ENCODE data around the gene ZER1. TPM values are rescaled to one million over a fixed set of nuclear protein-coding genes. Genes with fewer than 3 reads are reported as not detected.

ZER1 gene
- total and polyA plus RNA-seq, 2 of the 8 experiments (the other 6 are each of a cell fraction or from before 2014, with no cell fraction given), result 20.5 to 26.6 TPM

DNA sequence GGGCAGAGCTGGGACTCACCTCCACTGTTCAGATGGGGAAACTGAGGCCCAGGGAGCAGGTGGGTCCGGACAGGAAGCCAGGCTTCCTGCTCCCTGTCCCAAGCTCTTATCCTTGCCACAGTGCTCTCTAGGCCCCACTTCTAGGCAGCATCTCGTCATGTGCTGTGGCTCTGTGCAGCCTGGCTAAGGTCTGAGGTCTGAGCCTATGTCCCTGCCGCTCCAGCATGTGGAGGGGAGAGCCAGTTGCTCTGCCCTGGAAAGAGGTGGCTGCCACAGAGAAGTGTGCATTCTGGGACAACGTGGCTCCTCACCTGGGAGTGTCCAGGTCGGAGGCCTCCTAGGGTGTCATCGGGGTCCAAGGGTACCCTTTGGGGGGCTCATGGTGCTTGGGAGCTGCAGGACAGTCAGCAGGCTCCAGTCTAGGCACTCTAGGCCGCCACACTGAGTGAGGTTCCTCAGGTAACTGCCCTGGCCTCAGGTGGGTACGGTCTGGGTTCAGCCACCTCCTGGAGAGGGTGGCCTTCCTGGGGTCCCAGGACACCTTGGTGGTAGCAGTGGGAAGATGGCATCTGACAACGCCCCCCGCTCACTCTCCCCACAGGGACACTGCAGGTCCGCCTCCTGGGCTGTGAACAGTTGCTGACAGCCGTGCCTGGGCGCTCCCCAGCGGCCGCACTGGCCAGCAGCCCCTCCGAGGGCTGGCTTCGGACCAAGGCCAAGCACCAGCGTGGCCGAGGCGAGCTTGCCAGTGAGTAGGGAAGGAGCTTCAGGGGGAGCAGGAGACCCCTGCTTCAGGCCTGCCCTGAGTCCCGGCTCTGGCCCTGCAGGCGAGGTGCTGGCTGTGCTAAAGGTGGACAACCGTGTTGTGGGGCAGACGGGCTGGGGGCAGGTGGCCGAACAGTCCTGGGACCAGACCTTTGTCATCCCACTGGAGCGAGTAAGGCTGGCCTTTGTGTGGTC is 59.0 kb downstream of the ZER1 start:
- H3K4me1 ChIP-seq (replicated peaks in 1 of 4; ENCODE audit: control insufficient read depth in 3 of 4, insufficient read depth in 4 of 4, low read length in 3 of 4), result no peaks in the 10 kb centered on the region
- ChIA-PET POLR2A (ENCODE audit: partially characterized antibody) (interaction anchor here (12.5 to 46.1 kb wide), 2 partner anchors 7 to 35 kb away, joined by 133 to 1197 read pairs; partner anchors contain the start of genes DYNC2I2, SET and ZDHHC12), CTCF (ENCODE audit: partially characterized antibody) (interaction anchor here (0.7 to 2.1 kb wide), 2 partner anchors 15 to 20 kb away, joined by 3 to 9 read pairs; no protein-coding TSS in a partner anchor)
- H2AFZ ChIP-seq (ENCODE audit: low read length), result no peak overlapping the region
- no peak overlapping the region for H3K14ac ChIP-seq (ENCODE audit: insufficient read length)
- H3K36me3 ChIP-seq (ENCODE audit: control insufficient read depth in 2 of 4, insufficient read depth in 4 of 4, low read length in 3 of 4), result peaks cover 0 to 10% (median 0%) of the 10 kb centered on the region in 4 experiments; a peak in 3 of 8 replicates
- no peak overlapping the region for H3K4me2 ChIP-seq (ENCODE audit: insufficient read depth in 1 of 2, low read depth in 2 of 2, low read length in 2 of 2)
- H3K4ac ChIP-seq (replicated peaks; ENCODE audit: insufficient read length, low read depth, low read length), result no peak overlapping the region
- H3K18ac ChIP-seq (ENCODE audit: extremely low read depth, low read length), result no peak overlapping the region
- no peaks in the 10 kb centered on the region for H3K23me2 ChIP-seq (ENCODE audit: low read depth, low read length)
- H2BK12ac ChIP-seq (ENCODE audit: low read depth, low read length), result no peak overlapping the region
- H4K5ac ChIP-seq (ENCODE audit: insufficient read length, low read depth, low read length), result no peak overlapping the region
- no peak overlapping the region for H2BK120ac ChIP-seq (replicated peaks; ENCODE audit: low read depth, low read length)
- H2BK20ac ChIP-seq (ENCODE audit: low read length), result no peak overlapping the region
- H3K23ac ChIP-seq (ENCODE audit: insufficient read length), result no peak overlapping the region
- WGBS, 2 experiments (ENCODE audit: extremely low coverage in 1 of 2, insufficient coverage in 1 of 2, insufficient read length in 1 of 2, insufficient replicate concordance in 2 of 2, low coverage in 1 of 2, low lambda C conversion rate in 2 of 2, missing lambda C conversion rate in 1 of 2), result 91% methylated on average over 26 of the region's 26 CpGs; no CpG with 5 or more reads in 1 of the 2 experiments
- no peaks in the 10 kb centered on the region for H3K79me2 ChIP-seq (ENCODE audit: control insufficient read depth in 1 of 2, insufficient read depth in 2 of 2, low read length in 2 of 2)
- no peak overlapping the region for H4K91ac ChIP-seq (replicated peaks; ENCODE audit: insufficient read length, low read length)
- no peak for DNase-seq (ENCODE audit: low read depth in 1 of 2, low spot score in 2 of 2)
- H3K27me3 ChIP-seq (replicated peaks in 1 of 4; ENCODE audit: control insufficient read depth in 3 of 4, extremely low read depth in 1 of 4, insufficient read depth in 3 of 4, low read length in 3 of 4), result no peaks in the 10 kb centered on the region
- no peaks in the 10 kb centered on the region for H4K20me1 ChIP-seq (replicated peaks in 1 of 2; ENCODE audit: control insufficient read depth in 1 of 2, insufficient read depth in 2 of 2, low read length in 2 of 2)
- H3K9me3 ChIP-seq (ENCODE audit: insufficient read depth in 2 of 2, low read depth in 1 of 2, low read length in 1 of 2), result no peaks in the 10 kb centered on the region
- no peak overlapping the region for H3K9ac ChIP-seq (replicated peaks in 1 of 4; ENCODE audit: extremely low read depth in 1 of 4, low read depth in 3 of 4, low read length in 3 of 4)
- no peak overlapping the region; the same call in 1 of the 2 replicates for H2BK5ac ChIP-seq (ENCODE audit: low read depth, low read length)
- H2AK5ac ChIP-seq (ENCODE audit: low read depth, low read length), result no peak overlapping the region
- H3K56ac ChIP-seq (replicated peaks; ENCODE audit: insufficient read length, low read depth, low read length), result no peak overlapping the region
- no peak overlapping the region for H4K8ac ChIP-seq (ENCODE audit: extremely low read depth, insufficient read depth, low read length)
- H3K4me3 ChIP-seq (ENCODE audit: extremely low read depth in 1 of 4, insufficient read depth in 2 of 4, low read depth in 3 of 4, low read length in 4 of 4), result no peak overlapping the region
- no peak for FAIRE-seq
- H3K79me1 ChIP-seq (ENCODE audit: low read depth, low read length), result no peaks in the 10 kb centered on the region
- H2BK15ac ChIP-seq (ENCODE audit: low read length), result no peak overlapping the region
- H3K27ac ChIP-seq (ENCODE audit: low read depth, low read length), result 0 out of 2 replicates have a peak overlapping the region, but pooled peaks have one; percentile 10
- TF ChIP-seq RAD21 (IDR thresholded peaks at IDR 0.05 in 1 of 2, conservative IDR thresholded peaks at IDR 0.05 in 1 of 2; ENCODE audit: low read depth in 2 of 2, low read length in 2 of 2) (no peak), CREB1 (IDR thresholded peaks at IDR 0.05) (no peak)
